GM23338 (cell line): ENCODE results near the gene SLN. TPM values are rescaled to one million over a fixed set of nuclear protein-coding genes. Genes with fewer than 3 reads are reported as not detected.

Experiments
- ATAC-seq: fragments of 200-7000 bp; cut with Tn5 transposase; 3 replicates; pipeline ENCODE4 v1.9.1; 2020
- DNase-seq: peaks from one replicate; pipeline ENCODE4 v3.0.0-alpha.2; 2015; ENCODE audit warnings: low spot score
- H2AFZ ChIP-seq: fragments of 200-600 bp; sonication (generic); 2 replicates; pipeline ENCODE4 v1.8.0; 2016; ENCODE audit warnings: antibody characterized with exemption, mild to moderate bottlenecking, moderate library complexity
- H3F3A ChIP-seq: fragments of 200-600 bp; sonication (generic); replicated peaks from 2 replicates; pipeline ENCODE4 v1.8.0; 2017; ENCODE audit warnings: antibody characterized with exemption, mixed run types, low read depth
- H3K27ac ChIP-seq: fragments of 200-600 bp; sonication (generic); 2 replicates; pipeline ENCODE4 v1.6.1; 2016; ENCODE audit warnings: low read depth
- H3K27me3 ChIP-seq: fragments of 200-600 bp; sonication (generic); 2 replicates; pipeline ENCODE4 v1.8.0; 2016; ENCODE audit warnings: mild to moderate bottlenecking, mixed run types, moderate library complexity; ENCODE audit not compliant: insufficient read depth
- H3K36me3 ChIP-seq: fragments of 200-600 bp; sonication (generic); 2 replicates; pipeline ENCODE4 v1.8.0; 2016; ENCODE audit warnings: mild to moderate bottlenecking; ENCODE audit not compliant: insufficient read depth
- H3K4me1 ChIP-seq: fragments of 200-600 bp; sonication (generic); 2 replicates; pipeline ENCODE4 v1.8.0; 2016; ENCODE audit warnings: mild to moderate bottlenecking, moderate library complexity; ENCODE audit not compliant: insufficient read depth
- H3K4me2 ChIP-seq: fragments of 200-600 bp; sonication (generic); 2 replicates; pipeline ENCODE4 v1.7.1; 2017; ENCODE audit warnings: mixed run types
- H3K4me3 ChIP-seq: fragments of 200-600 bp; sonication (generic); 2 replicates; pipeline ENCODE4 v1.6.1; 2016; ENCODE audit warnings: mixed run types
- H3K79me2 ChIP-seq: fragments of 200-600 bp; sonication (generic); replicated peaks from 2 replicates; pipeline ENCODE4 v1.8.0; 2017; ENCODE audit warnings: mild to moderate bottlenecking; ENCODE audit not compliant: insufficient read depth
- H3K9me2 ChIP-seq: fragments of 200-600 bp; sonication (generic); 2 replicates; pipeline ENCODE4 v1.8.0; 2017; ENCODE audit not compliant: insufficient read depth
- H4K20me1 ChIP-seq: fragments of 200-600 bp; sonication (generic); replicated peaks from 2 replicates; pipeline ENCODE4 v1.8.0; 2017; ENCODE audit warnings: mild to moderate bottlenecking; ENCODE audit not compliant: insufficient read depth
- H3K27ac Mint-ChIP-seq: 2 replicates; pipeline ENCODE4 v1.8.0; 2020; ENCODE audit warnings: inconsistent platforms, mild to moderate bottlenecking, moderate library complexity, mixed read lengths
- H3K27me3 Mint-ChIP-seq: 3 replicates; pipeline ENCODE4 v1.8.0; 2022; ENCODE audit warnings: low read depth, mild to moderate bottlenecking, moderate library complexity, mixed read lengths, inconsistent platforms; ENCODE audit not compliant: insufficient read depth, poor library complexity
- H3K36me3 Mint-ChIP-seq: 3 replicates; pipeline ENCODE4 v1.8.0; 2021; ENCODE audit warnings: low read depth, mild to moderate bottlenecking, inconsistent platforms, moderate library complexity, mixed read lengths
- H3K4me1 Mint-ChIP-seq: 3 replicates; pipeline ENCODE4 v1.8.0; 2020; ENCODE audit warnings: mild to moderate bottlenecking, inconsistent platforms, mixed read lengths
- H3K4me3 Mint-ChIP-seq: 3 replicates; pipeline ENCODE4 v1.8.0; 2021; ENCODE audit warnings: moderate library complexity, mild to moderate bottlenecking, inconsistent platforms, mixed read lengths
- H3K9me3 Mint-ChIP-seq: 3 replicates; pipeline ENCODE4 v1.8.0; 2020; ENCODE audit warnings: moderate library complexity, mild to moderate bottlenecking, inconsistent platforms, mixed read lengths
- CREB1 ChIP-seq: fragments of 250-450 bp; sonication (Bioruptor Pico); IDR thresholded peaks from 2 replicates; pipeline ENCODE4 v1.5.0; 2020; ENCODE audit warnings: low read depth, mild to moderate bottlenecking, moderate library complexity
- EZH2phosphoT487 ChIP-seq: fragments of 200-600 bp; sonication (generic); IDR thresholded peaks from one replicate; pipeline ENCODE4 v1.8.1; 2018; ENCODE audit warnings: antibody characterized with exemption; ENCODE audit not compliant: unreplicated experiment
- NANOG ChIP-seq: IDR thresholded peaks from 2 replicates; pipeline ENCODE4 v1.6.1; 2016; ENCODE audit warnings: antibody characterized with exemption, borderline replicate concordance
- POLR2AphosphoS5 ChIP-seq: IDR thresholded peaks from 2 replicates; pipeline ENCODE4 v1.6.1; 2016; ENCODE audit warnings: antibody characterized with exemption, low read depth
- STAT1 ChIP-seq: IDR thresholded peaks from one replicate; pipeline ENCODE4 v1.6.1; 2016; ENCODE audit warnings: antibody characterized with exemption; ENCODE audit not compliant: unreplicated experiment
- ZNF114 ChIP-seq: fragments of 250-450 bp; sonication (Bioruptor Pico); IDR thresholded peaks from 2 replicates; pipeline ENCODE4 v1.5.0; 2020; ENCODE audit warnings: mild to moderate bottlenecking, moderate library complexity
- ZNF462 ChIP-seq: fragments of 250-450 bp; sonication (Bioruptor Pico); IDR thresholded peaks from 2 replicates; pipeline ENCODE4 v1.5.0; 2020; ENCODE audit warnings: mild to moderate bottlenecking, moderate library complexity
- polyA plus RNA-seq: library from polyadenylated mRNA; unstranded; fragments of >200 nt; fragmentation: Nextera tagmentation; extraction: Ambion mirVana; gene quantifications from 2 replicates; pipeline ENCODE4 v1.2.1, GENCODE V29; 2016
- total RNA-seq: library from RNA; depleted of rRNA; stranded (reverse); fragments of >200 nt; shearing (Covaris generic); gene quantifications from 2 replicates; pipeline ENCODE4 v1.2.3, GENCODE V29; 2014

The SLN gene
- total and polyA plus RNA-seq, 2 experiments from 2014 or later, result not detected

- Histone ChIP-seq H3K9me2 (no peaks in the 10 kb centered on the region), H4K20me1 (no peaks in the 10 kb centered on the region), H3K4me1 (peaks cover 19% of the 10 kb centered on the region), H3K4me2 (peak overlapping the region; percentile 31; the same call in 1 of the 2 replicates), H3K4me3 (no peak overlapping the region), H3K79me2 (no peaks in the 10 kb centered on the region), H3K27ac (no peak overlapping the region), H2AFZ (no peak overlapping the region), H3F3A (no peaks in the 10 kb centered on the region), H3K36me3 (no peaks in the 10 kb centered on the region), H3K27me3 (peaks cover 15% of the 10 kb centered on the region)
- H3K36me3 Mint-ChIP-seq, result no peaks in the 10 kb centered on the region
- DNase-seq, result peak; percentile 74
- H3K4me3 Mint-ChIP-seq, result no peak overlapping the region
- H3K4me1 Mint-ChIP-seq, result peaks cover 13% of the 10 kb centered on the region
- H3K27ac Mint-ChIP-seq, result no peak overlapping the region
- ATAC-seq, result peak; percentile 92
- no peaks in the 10 kb centered on the region for H3K9me3 Mint-ChIP-seq
- peak; percentile 47; the same call in 1 of the 2 replicates for TF ChIP-seq NANOG
- no peak for TF ChIP-seq EZH2phosphoT487
- peak; percentile 97 for TF ChIP-seq ZNF462
- H3K27me3 Mint-ChIP-seq, result peaks cover 3% of the 10 kb centered on the region
Measured at GRCh38 chr11:107707807-107708206, 4.0 kb downstream of the SLN start.

- peak overlapping the region; percentile 31; the same call in 1 of the 2 replicates for H3K4me2 ChIP-seq
- H3K4me1 ChIP-seq, result peaks cover 19% of the 10 kb centered on the region
- H3K36me3 ChIP-seq, result no peaks in the 10 kb centered on the region
- no peak overlapping the region for H3K27ac Mint-ChIP-seq
- no peaks in the 10 kb centered on the region for H4K20me1 ChIP-seq
- H3K79me2 ChIP-seq, result no peaks in the 10 kb centered on the region
- H3K27me3 ChIP-seq, result peaks cover 15% of the 10 kb centered on the region
- H2AFZ ChIP-seq, result no peak overlapping the region
- ATAC-seq (no peak), DNase-seq (no peak)
- no peak overlapping the region for H3K27ac ChIP-seq
- H3K36me3 Mint-ChIP-seq, result no peaks in the 10 kb centered on the region
- H3K9me3 Mint-ChIP-seq, result no peaks in the 10 kb centered on the region
- H3K27me3 Mint-ChIP-seq, result peaks cover 3% of the 10 kb centered on the region
- H3K9me2 ChIP-seq, result no peaks in the 10 kb centered on the region
- peaks cover 13% of the 10 kb centered on the region for H3K4me1 Mint-ChIP-seq
- H3F3A ChIP-seq, result no peaks in the 10 kb centered on the region
- H3K4me3 Mint-ChIP-seq, result no peak overlapping the region
- H3K4me3 ChIP-seq, result no peak overlapping the region
- TF ChIP-seq STAT1 (no peak), CREB1 (no peak), NANOG (no peak), ZNF462 (no peak), ZNF114 (CRISPR knock-in tag) (no peak), POLR2AphosphoS5 (no peak)
Measured at GRCh38 chr11:107707215-107707671, 4.6 kb downstream of the SLN start.
